Neutrophil (primary cell): ENCODE results near the gene AP2B1.

Experiments used
- H3K27ac ChIP-seq: fragments of 200-600 bp; sonication (generic); 2 replicates; pipeline ENCODE4 v1.5.1; 2016; ENCODE audit warnings: mild to moderate bottlenecking, moderate library complexity
- H3K27me3 ChIP-seq: fragments of 200-600 bp; sonication (generic); 2 replicates; pipeline ENCODE4 v1.6.0; 2016; ENCODE audit warnings: mild to moderate bottlenecking
- H3K36me3 ChIP-seq: fragments of 200-600 bp; sonication (generic); 2 replicates; pipeline ENCODE4 v1.5.1; 2017
- H3K4me1 ChIP-seq, 2 experiments: fragments of 200-600 bp in 1 of 2; sonication (generic) in 1 of 2; 1 replicate in 1 of 2; 2 replicates in 1 of 2; pipeline versions ENCODE4 v1.5.1 to v1.6.1; 2013 to 2016; ENCODE audit warnings: low read depth in 1 of 2, low read length in 1 of 2, mild to moderate bottlenecking in 1 of 2, moderate library complexity in 1 of 2; ENCODE audit not compliant: control insufficient read depth in 1 of 2, insufficient read depth in 1 of 2
- H3K4me3 ChIP-seq, 2 experiments: fragments of 200-600 bp in 1 of 2; sonication (generic) in 1 of 2; 1 replicate in 1 of 2; 2 replicates in 1 of 2; pipeline ENCODE4 v1.5.1; 2013 to 2016; ENCODE audit warnings: low read depth in 1 of 2, low read length in 1 of 2, mild to moderate bottlenecking in 1 of 2, moderate library complexity in 1 of 2
- H3K9me3 ChIP-seq: fragments of 200-600 bp; sonication (generic); 2 replicates; pipeline ENCODE4 v1.5.1; 2016
- TF ChIP-seq, protein P1 (sequence below): fragments of 200-600 bp; sonication (generic); IDR thresholded peaks from 2 replicates; pipeline ENCODE4 v1.5.1; 2016; ENCODE audit warnings: antibody characterized with exemption

The AP2B1 gene

DNA sequence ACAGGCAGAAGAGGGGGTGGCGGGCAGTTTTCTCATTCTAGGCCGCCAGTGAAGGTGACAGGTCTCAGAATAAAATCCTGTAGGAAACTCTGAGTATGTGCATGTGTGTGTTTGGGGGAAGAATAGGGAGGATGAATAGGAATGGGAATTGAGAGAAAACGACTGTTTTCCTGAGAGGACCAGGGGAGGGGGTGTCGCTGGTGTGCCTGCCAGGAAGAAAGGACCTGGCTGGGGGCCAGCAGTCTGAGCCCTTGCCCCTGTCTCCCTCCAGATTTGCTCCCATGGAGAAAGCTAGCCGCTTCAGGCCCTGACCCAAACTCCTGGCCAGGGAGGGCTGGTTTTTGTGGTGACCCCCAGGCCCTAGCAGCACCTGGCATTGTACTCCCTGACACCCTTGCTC is 187.9 kb downstream of the AP2B1 start:
- TF ChIP-seq, protein P1, sequence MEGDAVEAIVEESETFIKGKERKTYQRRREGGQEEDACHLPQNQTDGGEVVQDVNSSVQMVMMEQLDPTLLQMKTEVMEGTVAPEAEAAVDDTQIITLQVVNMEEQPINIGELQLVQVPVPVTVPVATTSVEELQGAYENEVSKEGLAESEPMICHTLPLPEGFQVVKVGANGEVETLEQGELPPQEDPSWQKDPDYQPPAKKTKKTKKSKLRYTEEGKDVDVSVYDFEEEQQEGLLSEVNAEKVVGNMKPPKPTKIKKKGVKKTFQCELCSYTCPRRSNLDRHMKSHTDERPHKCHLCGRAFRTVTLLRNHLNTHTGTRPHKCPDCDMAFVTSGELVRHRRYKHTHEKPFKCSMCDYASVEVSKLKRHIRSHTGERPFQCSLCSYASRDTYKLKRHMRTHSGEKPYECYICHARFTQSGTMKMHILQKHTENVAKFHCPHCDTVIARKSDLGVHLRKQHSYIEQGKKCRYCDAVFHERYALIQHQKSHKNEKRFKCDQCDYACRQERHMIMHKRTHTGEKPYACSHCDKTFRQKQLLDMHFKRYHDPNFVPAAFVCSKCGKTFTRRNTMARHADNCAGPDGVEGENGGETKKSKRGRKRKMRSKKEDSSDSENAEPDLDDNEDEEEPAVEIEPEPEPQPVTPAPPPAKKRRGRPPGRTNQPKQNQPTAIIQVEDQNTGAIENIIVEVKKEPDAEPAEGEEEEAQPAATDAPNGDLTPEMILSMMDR: no peak
- Histone ChIP-seq H3K27ac (no peak overlapping the region), H3K4me1 (no peaks in the 10 kb centered on the region)

DNA sequence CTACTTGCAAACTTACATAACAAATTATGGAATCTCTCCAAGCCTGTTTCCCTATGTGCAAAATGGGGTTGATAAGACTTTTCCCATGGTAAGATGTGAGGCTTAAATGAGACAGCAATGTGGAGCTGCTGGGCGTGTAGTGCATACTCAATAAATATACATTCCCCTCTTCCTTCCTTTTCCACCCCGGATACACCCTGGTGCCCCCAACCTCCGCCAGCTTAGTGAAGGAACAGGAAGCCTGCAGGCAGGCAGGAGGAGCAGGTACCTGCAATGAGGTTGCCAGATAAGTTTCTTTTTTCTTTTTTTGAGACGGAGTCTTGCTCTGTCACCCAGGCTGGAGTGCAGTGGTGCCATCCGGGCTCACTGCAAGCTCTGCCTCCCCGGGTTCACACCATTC is 188.5 kb downstream of the AP2B1 start:
- H3K36me3 ChIP-seq: no peaks in the 10 kb centered on the region
- no peaks in the 10 kb centered on the region for H3K4me1 ChIP-seq
- peaks cover 71% of the 10 kb centered on the region for H3K27me3 ChIP-seq
- H3K27ac ChIP-seq: no peak overlapping the region
- TF ChIP-seq, protein P1: no peak
- no peaks in the 10 kb centered on the region for H3K9me3 ChIP-seq
- no peak overlapping the region for H3K4me3 ChIP-seq

More for the DNA sequence above, 187.9 kb downstream of the AP2B1 start:
- H3K36me3 ChIP-seq: no peaks in the 10 kb centered on the region
- no peak overlapping the region for H3K4me3 ChIP-seq
- H3K27me3 ChIP-seq: peaks cover 71% of the 10 kb centered on the region
- no peaks in the 10 kb centered on the region for H3K9me3 ChIP-seq
